HEK293 (cell line): ENCODE results near the gene TMEM239.

ENCODE experiments used
- CTCF ChIA-PET: fragments of 350-600 bp; formaldehyde crosslinking; extraction: SDS; loops from one replicate; lab custom pipeline; 2021; ENCODE audit warnings: antibody characterized with exemption; lab: Yijun Ruan, JAX
- POLR2A ChIA-PET: fragments of 300-600 bp; formaldehyde crosslinking; extraction: SDS; loops from one replicate; lab custom pipeline; 2020; ENCODE audit warnings: antibody characterized with exemption, inconsistent platforms; lab: Yijun Ruan, JAX
- H3K27ac ChIP-seq: fragments of 200-500 bp; sonication (Bioruptor generic); 2 replicates; pipeline ENCODE4 v1.5.1; 2014; ENCODE audit warnings: low read depth, low read length, control low read depth, inconsistent platforms; ENCODE audit errors: extremely low read depth
- H3K36me3 ChIP-seq, 2 experiments: fragments of 200-500 bp in 1 of 2; sonication (Bioruptor generic) in 1 of 2; 1 replicate in 1 of 2; 2 replicates in 1 of 2; pipeline ENCODE4 v1.5.1; 2014 to 2017; ENCODE audit warnings: inconsistent platforms in 2 of 2, low read length in 2 of 2; ENCODE audit not compliant: control insufficient read depth in 2 of 2, insufficient read depth in 1 of 2
- H3K4me1 ChIP-seq: fragments of 200-500 bp; sonication (Bioruptor generic); 2 replicates; pipeline ENCODE4 v1.5.1; 2014; ENCODE audit warnings: mild to moderate bottlenecking, low read length, inconsistent platforms; ENCODE audit not compliant: control insufficient read depth, insufficient read depth
- H3K4me3 ChIP-seq: 2 replicates; pipeline ENCODE4 v1.5.1; 2011; ENCODE audit warnings: low read depth, mild to moderate bottlenecking, control low read depth, low read length, moderate library complexity
- H3K9me3 ChIP-seq: fragments of 200-500 bp; sonication (Bioruptor generic); 2 replicates; pipeline ENCODE4 v1.5.1; 2014; ENCODE audit warnings: low read depth, low read length, inconsistent platforms; ENCODE audit not compliant: control insufficient read depth, insufficient read depth
- AEBP2 ChIP-seq: fragments of 450-650 bp; formaldehyde crosslinking; IDR thresholded peaks from 2 replicates; pipeline ENCODE4 v1.5.1; 2016; ENCODE audit warnings: missing biosample characterization, missing genetic modification characterization, borderline replicate concordance
- BCL11A ChIP-seq: fragments of 450-650 bp; formaldehyde crosslinking; IDR thresholded peaks from 2 replicates; pipeline ENCODE4 v1.5.1; 2016; ENCODE audit warnings: low read depth, missing biosample characterization, missing genetic modification characterization
- HIC1 ChIP-seq: fragments of 450-650 bp; formaldehyde crosslinking; IDR thresholded peaks from 2 replicates; pipeline ENCODE4 v1.5.1; 2016; ENCODE audit warnings: missing biosample characterization, missing genetic modification characterization
- HOXC10 ChIP-seq: sonication (generic); formaldehyde crosslinking; IDR thresholded peaks from 2 replicates; pipeline ENCODE4 v1.8.1; 2023; ENCODE audit warnings: mild to moderate bottlenecking, missing genetic modification reagents
- PRDM6 ChIP-seq: fragments of 450-650 bp; formaldehyde crosslinking; IDR thresholded peaks from 2 replicates; pipeline ENCODE4 v1.5.1; 2017; ENCODE audit warnings: missing biosample characterization, missing genetic modification characterization
- ZBTB49 ChIP-seq: fragments of 450-650 bp; formaldehyde crosslinking; IDR thresholded peaks from 2 replicates; pipeline ENCODE4 v1.5.1; 2016; ENCODE audit warnings: missing biosample characterization, missing genetic modification characterization, low read depth
- ZNF248 ChIP-seq: fragments of 450-650 bp; formaldehyde crosslinking; IDR thresholded peaks from 2 replicates; pipeline ENCODE4 v1.5.1; 2017; ENCODE audit warnings: missing biosample characterization, missing genetic modification characterization
- ZNF274 ChIP-seq, 2 experiments: fragments of 200-500 bp in 1 of 2; fragments of 450-650 bp in 1 of 2; sonication (Bioruptor generic) in 1 of 2; formaldehyde crosslinking in 1 of 2; IDR thresholded peaks; 2 replicates each; pipeline versions ENCODE4 v1.5.1 to v1.6.1; 2014 to 2016; ENCODE audit warnings: borderline replicate concordance in 1 of 2, inconsistent platforms in 1 of 2, low read length in 1 of 2, missing biosample characterization in 1 of 2, missing genetic modification characterization in 1 of 2
- ZNF398 ChIP-seq: fragments of 450-650 bp; formaldehyde crosslinking; IDR thresholded peaks from 2 replicates; pipeline ENCODE4 v1.5.1; 2017; ENCODE audit warnings: missing biosample characterization, missing genetic modification characterization
- ZNF416 ChIP-seq: fragments of 450-650 bp; formaldehyde crosslinking; IDR thresholded peaks from 2 replicates; pipeline ENCODE4 v1.5.1; 2016; ENCODE audit warnings: missing biosample characterization, missing genetic modification characterization
- ZNF488 ChIP-seq: fragments of 450-650 bp; formaldehyde crosslinking; IDR thresholded peaks from 2 replicates; pipeline ENCODE4 v1.5.1; 2016; ENCODE audit warnings: missing biosample characterization, missing genetic modification characterization
- ZNF571 ChIP-seq: fragments of 450-650 bp; formaldehyde crosslinking; IDR thresholded peaks from 2 replicates; pipeline ENCODE4 v1.5.0; 2017; ENCODE audit warnings: missing biosample characterization, missing genetic modification characterization
- ZNF585B ChIP-seq: fragments of 450-650 bp; formaldehyde crosslinking; IDR thresholded peaks from 2 replicates; pipeline ENCODE4 v1.5.1; 2016; ENCODE audit warnings: missing biosample characterization, missing genetic modification characterization
- ZNF623 ChIP-seq: fragments of 450-650 bp; formaldehyde crosslinking; IDR thresholded peaks from 2 replicates; pipeline ENCODE4 v1.5.1; 2016; ENCODE audit warnings: missing biosample characterization, missing genetic modification characterization

Gene TMEM239

GRCh38 chr20:2801286-2801728 lies 14.9 kb upstream of the TMEM239 start:
- Histone ChIP-seq H3K4me3 (no peak overlapping the region), H3K4me1 (0 out of 2 replicates have a peak, but pooled peaks cover 3% of the 10 kb centered on the region), H3K36me3 (peaks cover 0 to 17% of the 10 kb centered on the region in 2 experiments; a peak in 1 of 3 replicates), H3K27ac (no peak overlapping the region), H3K9me3 (no peaks in the 10 kb centered on the region)
- TF ChIP-seq HOXC10 (CRISPR knock-in tag) (no peak), HIC1 (tag by site-specific recombination) (no peak), PRDM6 (tag by site-specific recombination) (no peak)
- CTCF ChIA-PET = interaction anchor here (0.6 to 1.5 kb wide), 3 partner anchors 17 to 63 kb away, joined by 3 to 4 read pairs (median 4); no protein-coding TSS in a partner anchor
- POLR2A ChIA-PET = interaction anchor here (1.3 kb wide), 1 partner anchor 11 kb away, joined by 3 read pairs; no protein-coding TSS in a partner anchor

GRCh38 chr20:2804041-2804828 lies 11.9 kb upstream of the TMEM239 start:
- Histone ChIP-seq H3K4me1 (no peaks in the 10 kb centered on the region), H3K36me3 (no peaks in the 10 kb centered on the region), H3K9me3 (no peaks in the 10 kb centered on the region), H3K4me3 (no peak overlapping the region), H3K27ac (no peak overlapping the region)
- no peak for TF ChIP-seq ZNF488 (tag by site-specific recombination)
- no peak for TF ChIP-seq ZBTB49 (tag by site-specific recombination)
- TF ChIP-seq ZNF571 = no peak
- ChIA-PET CTCF (no interaction called here), POLR2A (no interaction called here)

GRCh38 chr20:2804852-2805688 lies 11.1 kb upstream of the TMEM239 start:
- H3K27ac ChIP-seq = no peak overlapping the region
- ChIA-PET CTCF (interaction anchor here (0.5 to 1.2 kb wide), 2 partner anchors 52 to 377 kb away, joined by 3 to 4 read pairs; no protein-coding TSS in a partner anchor), POLR2A (no interaction called here)
- TF ChIP-seq AEBP2 (tag by site-specific recombination) (no peak), ZNF274 (IDR thresholded peaks at IDR 0.05; ENCODE audit: low read length) (no peak), ZNF274 (tag by site-specific recombination; IDR thresholded peaks at IDR 0.05; ENCODE audit: borderline replicate concordance) (no peak), ZNF416 (tag by site-specific recombination) (no peak), BCL11A (tag by site-specific recombination) (no peak), ZNF398 (tag by site-specific recombination) (no peak), ZNF623 (tag by site-specific recombination) (no peak), ZNF585B (tag by site-specific recombination) (no peak), ZNF248 (tag by site-specific recombination) (no peak)
- H3K4me3 ChIP-seq = no peak overlapping the region
- H3K4me1 ChIP-seq = no peaks in the 10 kb centered on the region
- H3K9me3 ChIP-seq = no peaks in the 10 kb centered on the region
- H3K36me3 ChIP-seq = no peaks in the 10 kb centered on the region
